Progenitor cell of endocrine pancreas (in vitro differentiated cells): ENCODE measurements around the gene CPS1. TPM values are rescaled to one million over a fixed set of nuclear protein-coding genes. Genes with fewer than 3 reads are reported as not detected.

Experiments
- DNase-seq: peaks from one replicate; pipeline ENCODE4 v3.0.0; 2021; ENCODE audit warnings: low spot score; ENCODE audit not compliant: unreplicated experiment
- H3K27ac Mint-ChIP-seq: 2 replicates; pipeline ENCODE4 v1.8.0; 2021; ENCODE audit warnings: mild to moderate bottlenecking, moderate library complexity, mixed read lengths
- H3K27me3 Mint-ChIP-seq: 2 replicates; pipeline ENCODE4 v1.8.0; 2021; ENCODE audit warnings: mixed read lengths
- H3K36me3 Mint-ChIP-seq: 2 replicates; pipeline ENCODE4 v1.8.0; 2022; ENCODE audit warnings: mixed read lengths; ENCODE audit not compliant: insufficient read depth
- H3K4me1 Mint-ChIP-seq: 2 replicates; pipeline ENCODE4 v1.8.0; 2021; ENCODE audit warnings: low read depth, mixed read lengths
- H3K4me3 Mint-ChIP-seq: 2 replicates; pipeline ENCODE4 v1.8.0; 2021; ENCODE audit warnings: low read depth, mild to moderate bottlenecking, moderate library complexity, mixed read lengths
- H3K9me3 Mint-ChIP-seq: 2 replicates; pipeline ENCODE4 v1.8.0; 2021; ENCODE audit warnings: low read depth, mixed read lengths
- CTCF ChIP-seq: fragments of 200-600 bp; sonication (generic); IDR thresholded peaks from one replicate; pipeline ENCODE4 v1.5.0; 2021; ENCODE audit warnings: antibody characterized with exemption, mild to moderate bottlenecking; ENCODE audit not compliant: unreplicated experiment
- long read RNA-seq: library from polyadenylated mRNA; unstranded; transcript quantifications from one replicate; pipeline ENCODE4 v2.0.0, GENCODE V29; 2020
- total RNA-seq: library from RNA; stranded (reverse); gene quantifications from 2 replicates; pipeline ENCODE4 v1.2.1, GENCODE V29; 2021

Gene CPS1
- total RNA-seq: 3.3 and 4.9 TPM in 2 replicates
- long read RNA-seq, partial matches to known transcripts: 3 of 5 reads
- long read RNA-seq, other reads (novel, unspliced or antisense): 2 of 5 reads

DNA sequence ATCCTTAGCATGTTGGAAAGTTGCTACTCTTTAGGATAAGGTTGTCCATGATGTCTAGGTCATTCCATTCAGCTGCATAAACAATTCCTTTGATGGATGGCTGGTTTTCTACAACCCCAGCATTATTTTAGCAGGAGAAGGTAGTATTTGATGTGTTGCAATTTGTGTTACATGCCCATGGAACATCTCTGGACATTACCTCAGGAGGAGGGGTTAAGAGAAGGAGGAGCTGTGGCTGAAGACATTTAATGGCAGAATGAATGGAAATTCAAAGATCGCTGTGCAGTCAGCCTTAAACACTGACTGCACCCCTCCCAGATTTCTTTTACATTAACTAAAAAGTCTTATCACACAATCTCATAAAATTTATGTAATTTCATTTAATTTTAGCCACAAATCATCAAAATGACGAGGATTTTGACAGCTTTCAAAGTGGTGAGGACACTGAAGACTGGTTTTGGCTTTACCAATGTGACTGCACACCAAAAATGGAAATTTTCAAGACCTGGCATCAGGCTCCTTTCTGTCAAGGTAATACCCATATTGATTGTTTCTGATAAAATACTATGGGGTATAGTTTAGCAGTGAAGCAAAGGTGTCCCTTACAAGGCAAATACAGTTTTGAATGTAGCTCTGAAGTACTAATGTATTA, at the start of gene CPS1:
CPS1 (plus strand) TSS at position 271 of the 652 bp plus-strand sequence; CDS start at position 406, 135 bp downstream.
- Mint-ChIP-seq H3K27ac (no peak within 1 kb of the TSS), H3K27me3 (no peaks in the 10 kb centered on the region), H3K9me3 (no peaks in the 10 kb centered on the region), H3K36me3 (no peaks in the 10 kb centered on the region), H3K4me1 (peaks cover 8% of the 10 kb centered on the region), H3K4me3 (no peak within 1 kb of the TSS)
- TF ChIP-seq CTCF: no peak
- no peak for DNase-seq

DNA sequence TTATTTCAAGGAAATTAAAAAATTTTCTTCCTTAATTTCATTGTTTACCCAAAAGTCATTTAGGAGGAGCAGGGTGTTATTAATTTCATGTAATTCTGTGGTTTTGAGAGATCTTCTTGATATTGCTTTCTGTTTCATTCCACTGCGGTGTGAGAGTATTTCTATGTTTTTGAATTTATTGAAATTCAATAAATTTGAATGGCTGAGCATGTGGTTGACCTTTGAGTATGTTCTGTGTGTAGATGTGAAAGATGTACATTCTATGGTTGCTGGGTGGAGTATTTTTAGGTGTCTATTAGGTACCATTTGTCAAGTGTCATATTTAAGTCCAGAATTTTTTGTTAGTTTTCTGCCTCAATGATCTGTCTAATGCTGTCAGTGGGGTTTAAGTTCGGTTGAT, 40.5 kb upstream of the CPS1 start:
- H3K27ac Mint-ChIP-seq: no peak overlapping the region
- peaks cover 3% of the 10 kb centered on the region for H3K4me1 Mint-ChIP-seq

GRCh38 chr2:210517264-210517663, 39.1 kb upstream of the CPS1 start:
- no peak overlapping the region for H3K4me3 Mint-ChIP-seq
- no peak overlapping the region for H3K27ac Mint-ChIP-seq
- peaks cover 9% of the 10 kb centered on the region for H3K27me3 Mint-ChIP-seq
- H3K4me1 Mint-ChIP-seq: peaks cover 3% of the 10 kb centered on the region
- no peak for DNase-seq
- TF ChIP-seq CTCF: no peak
- H3K36me3 Mint-ChIP-seq: peaks cover 13% of the 10 kb centered on the region
- peaks cover 31% of the 10 kb centered on the region for H3K9me3 Mint-ChIP-seq

More for the DNA sequence above, 40.5 kb upstream of the CPS1 start:
- peaks cover 9% of the 10 kb centered on the region for H3K27me3 Mint-ChIP-seq
- H3K4me3 Mint-ChIP-seq: no peak overlapping the region
- peaks cover 31% of the 10 kb centered on the region for H3K9me3 Mint-ChIP-seq
- no peak for TF ChIP-seq CTCF
- H3K36me3 Mint-ChIP-seq: peaks cover 13% of the 10 kb centered on the region
- no peak for DNase-seq

DNA sequence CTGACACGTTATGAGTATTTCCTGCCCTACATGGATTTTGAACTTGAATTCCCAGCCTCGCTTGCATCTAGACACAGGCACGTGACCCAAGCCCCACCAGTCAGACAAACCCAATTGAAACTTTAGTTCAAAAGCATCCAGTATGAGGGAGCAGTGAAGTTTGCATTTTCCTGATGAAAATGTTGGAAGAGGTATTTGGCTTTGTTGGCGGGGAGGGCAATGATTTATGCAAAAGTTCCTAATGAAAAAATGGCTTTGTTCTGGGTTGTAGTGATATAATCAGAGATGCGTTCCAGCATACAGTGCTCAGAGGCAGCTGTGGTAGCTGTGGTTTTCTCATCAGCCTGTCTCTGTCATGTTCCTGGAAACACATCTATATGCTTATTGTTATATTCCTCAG, 36.8 kb upstream of the CPS1 start:
- Mint-ChIP-seq H3K27me3 (peaks cover 9% of the 10 kb centered on the region), H3K27ac (no peak overlapping the region), H3K4me1 (peaks cover 3% of the 10 kb centered on the region), H3K36me3 (peaks cover 13% of the 10 kb centered on the region), H3K9me3 (peaks cover 20% of the 10 kb centered on the region), H3K4me3 (no peak overlapping the region)
- no peak for TF ChIP-seq CTCF
- DNase-seq: no peak

- DNase-seq: no peak
- TF ChIP-seq CTCF: no peak
- H3K27ac Mint-ChIP-seq: no peak overlapping the region
- H3K4me3 Mint-ChIP-seq: no peak overlapping the region
- H3K9me3 Mint-ChIP-seq: no peaks in the 10 kb centered on the region
- H3K27me3 Mint-ChIP-seq: peaks cover 10% of the 10 kb centered on the region
- H3K4me1 Mint-ChIP-seq: peaks cover 5% of the 10 kb centered on the region
- no peaks in the 10 kb centered on the region for H3K36me3 Mint-ChIP-seq
Measured at GRCh38 chr2:210522399-210522798, 34.0 kb upstream of the CPS1 start.
